ENCODE measurements around the gene TTBK2.
"Not testable (repeated sequence)": the region's sequence is repeated elsewhere in the genome, so short reads cannot be mapped to it uniquely, and the experiment has no call there.

GRCh38 chr15:42887384-42887783, 33.2 kb downstream of the TTBK2 start:
- TF ChIP-seq CTCF (IDR thresholded peaks at IDR 0.05; ENCODE audit: low read depth, low read length, missing input control); YY1 (IDR thresholded peaks at IDR 0.05); REST (IDR thresholded peaks at IDR 0.05); NR2F2 (IDR thresholded peaks at IDR 0.05); JUND (IDR thresholded peaks at IDR 0.05); GABPA (IDR thresholded peaks at IDR 0.05 in 1 of 2, conservative IDR thresholded peaks at IDR 0.05 in 1 of 2); RAD21 (IDR thresholded peaks at IDR 0.05): not testable (repeated sequence)

Measured in liver (tissue), 3 donors.